HG03159 (cell line): ENCODE data around the gene NLRC3.

Source experiments
- ATAC-seq: cut with Tn5 transposase; IDR thresholded peaks from one replicate; pipeline ENCODE4 v1.9.1; 2021; ENCODE audit warnings: mild to moderate bottlenecking, moderate library complexity; ENCODE audit not compliant: unreplicated experiment

NLRC3 gene

GRCh38 chr16:3597676-3598075, 20.5 kb upstream of the NLRC3 start:
- no peak for ATAC-seq

GRCh38 chr16:3597226-3597625, 20.0 kb upstream of the NLRC3 start:
- no peak for ATAC-seq

GRCh38 chr16:3596101-3596861, 19.1 kb upstream of the NLRC3 start:
- no peak for ATAC-seq

GRCh38 chr16:3595521-3596021, 18.4 kb upstream of the NLRC3 start:
- ATAC-seq, result no peak

- ATAC-seq, result no peak
These were observed 17.9 kb upstream of the NLRC3 start for GRCh38 chr16:3595110-3595486.

GRCh38 chr16:3594316-3595109, 17.3 kb upstream of the NLRC3 start:
- ATAC-seq, result no peak

- ATAC-seq, result no peak
These were observed 15.4 kb upstream of the NLRC3 start for GRCh38 chr16:3592559-3592958.

GRCh38 chr16:3591991-3592390, 14.8 kb upstream of the NLRC3 start:
- ATAC-seq, result no peak

GRCh38 chr16:3591436-3591803, 14.2 kb upstream of the NLRC3 start:
- no peak for ATAC-seq

- no peak for ATAC-seq
These were observed 13.7 kb upstream of the NLRC3 start for GRCh38 chr16:3590736-3591435.

GRCh38 chr16:3589991-3590701, 12.9 kb upstream of the NLRC3 start:
- ATAC-seq, result no peak

- no peak for ATAC-seq
These were observed 12.3 kb upstream of the NLRC3 start for GRCh38 chr16:3589441-3589921.

GRCh38 chr16:3589001-3589400, 11.8 kb upstream of the NLRC3 start:
- no peak for ATAC-seq

- no peak for ATAC-seq
These were observed 10.4 kb upstream of the NLRC3 start for GRCh38 chr16:3587547-3588110.

- ATAC-seq, result no peak
These were observed 7.2 kb upstream of the NLRC3 start for GRCh38 chr16:3584412-3584811.

GRCh38 chr16:3583303-3584038, 6.3 kb upstream of the NLRC3 start:
- no peak for ATAC-seq

GRCh38 chr16:3582276-3583165, 5.3 kb upstream of the NLRC3 start:
- no peak for ATAC-seq

- no peak for ATAC-seq
These were observed 4.2 kb upstream of the NLRC3 start for GRCh38 chr16:3581392-3581791.

- ATAC-seq, result no peak
These were observed 3.5 kb upstream of the NLRC3 start for GRCh38 chr16:3580686-3581085.
